Erythroblast (primary cell): ENCODE results near the gene TMBIM4.

Experiments used
- GATA1 ChIP-seq: IDR thresholded peaks from 2 replicates; pipeline ENCODE4 v1.6.1; 2011; ENCODE audit warnings: low read depth, mild to moderate bottlenecking, control low read depth, low read length, moderate library complexity
- POLR2A ChIP-seq: IDR thresholded peaks from 2 replicates; pipeline ENCODE4 v1.6.1; 2011; ENCODE audit warnings: mild to moderate bottlenecking, low read length

GRCh38 chr12:66139328-66139727 lies 30.5 kb downstream of the TMBIM4 start:
- TF ChIP-seq POLR2A: no peak
- TF ChIP-seq GATA1: no peak
